ENCODE data around the gene PPARG. TPM values are rescaled to one million over a fixed set of nuclear protein-coding genes. Genes with fewer than 3 reads are reported as not detected.

The PPARG gene
- total and polyA plus RNA-seq, 12 donors: 3.1 to 21.9 (median 6.8) TPM

- H3K9me3 ChIP-seq (replicated peaks in 1 of 3): peaks cover 0 to 4% (median 0%) of the 10 kb centered on the region in 3 donors
- H3K27ac ChIP-seq: no peak overlapping the region
- 37 to 51% (median 49%) methylated on average over 6 of the region's 6 CpGs for WGBS, 4 donors
Observed at GRCh38 chr3:12363397-12364195, 74.7 kb downstream of the PPARG start.

GRCh38 chr3:12367346-12367745, 78.5 kb downstream of the PPARG start:
- intact Hi-C loops (cut with DNase I): no loop called here
- H3K27me3 ChIP-seq: no peaks in the 10 kb centered on the region
- no peak overlapping the region for H3K4me3 ChIP-seq
- H3K36me3 ChIP-seq (replicated peaks in 1 of 2): no peaks in the 10 kb centered on the region
- no peak for DNase-seq
- peaks cover 0 to 8% of the 10 kb centered on the region in 2 donors for H3K4me1 ChIP-seq (replicated peaks in 1 of 2)
- TF ChIP-seq POLR2A (IDR thresholded peaks at IDR 0.05) (no peak), CTCF (IDR thresholded peaks at IDR 0.05) (no peak)
- no peak overlapping the region for H3K27ac ChIP-seq
- H3K9me3 ChIP-seq (replicated peaks in 1 of 3): peaks cover 0 to 4% (median 0%) of the 10 kb centered on the region in 3 donors
- 79 to 90% (median 82%) methylated on average over 3 of the region's 3 CpGs for WGBS, 4 donors

More at GRCh38 chr3:12363397-12364195, 74.7 kb downstream of the PPARG start:
- TF ChIP-seq CTCF (IDR thresholded peaks at IDR 0.05) (no peak), POLR2A (IDR thresholded peaks at IDR 0.05) (no peak)
- Histone ChIP-seq H3K27me3 (no peaks in the 10 kb centered on the region), H3K4me3 (no peak overlapping the region), H3K4me1 (replicated peaks in 1 of 2) (no peaks in the 10 kb centered on the region), H3K36me3 (replicated peaks in 1 of 2) (no peaks in the 10 kb centered on the region)
- intact Hi-C loops (cut with DNase I): no loop called here
- no peak for DNase-seq

- peaks cover 0 to 4% (median 0%) of the 10 kb centered on the region in 3 donors for H3K9me3 ChIP-seq (replicated peaks in 1 of 3)
- H3K4me3 ChIP-seq: no peak overlapping the region
- no peak overlapping the region for H3K27ac ChIP-seq
- no peaks in the 10 kb centered on the region for H3K36me3 ChIP-seq (replicated peaks in 1 of 2)
- DNase-seq: no peak
- 87 to 90% (median 90%) methylated on average over 6 of the region's 6 CpGs for WGBS, 4 donors
- H3K27me3 ChIP-seq: no peaks in the 10 kb centered on the region
- intact Hi-C loops (cut with DNase I): no loop called here
- peaks cover 0 to 8% of the 10 kb centered on the region in 2 donors for H3K4me1 ChIP-seq (replicated peaks in 1 of 2)
- TF ChIP-seq CTCF (IDR thresholded peaks at IDR 0.05) (no peak), POLR2A (IDR thresholded peaks at IDR 0.05) (no peak)
Observed at GRCh38 chr3:12369029-12369428, 80.2 kb downstream of the PPARG start.

- no peaks in the 10 kb centered on the region for H3K27me3 ChIP-seq
- DNase-seq: no peak
- no peak overlapping the region for H3K27ac ChIP-seq
- intact Hi-C loops (cut with DNase I): no loop called here
- H3K36me3 ChIP-seq (replicated peaks in 1 of 2): no peaks in the 10 kb centered on the region
- H3K9me3 ChIP-seq (replicated peaks in 1 of 3): peaks cover 0 to 4% (median 0%) of the 10 kb centered on the region in 3 donors
- WGBS, 4 donors: 83 to 90% (median 87%) methylated on average over 1 of the region's 1 CpG
- no peak for TF ChIP-seq POLR2A (IDR thresholded peaks at IDR 0.05)
- TF ChIP-seq CTCF (IDR thresholded peaks at IDR 0.05): no peak
- H3K4me3 ChIP-seq: no peak overlapping the region
- H3K4me1 ChIP-seq (replicated peaks in 1 of 2): peaks cover 0 to 8% of the 10 kb centered on the region in 2 donors
Observed at GRCh38 chr3:12369598-12369997, 80.7 kb downstream of the PPARG start.
